Right renal pelvis (tissue), 4 donors: ENCODE results near the gene CDC34. TPM values are rescaled to one million over a fixed set of nuclear protein-coding genes. Genes with fewer than 3 reads are reported as not detected.

ENCODE experiments used
- DNase-seq, 4 donors: peaks; one replicate each; pipeline ENCODE4 v3.0.0-alpha.2; 2013; ENCODE audit warnings: low read depth in 4 of 4, low spot score in 3 of 4, missing footprints in 1 of 4
- polyA plus RNA-seq, 4 donors: library from polyadenylated mRNA; unstranded; fragments of 120-200 nt; gene quantifications; one replicate each; pipeline ENCODE4 v1.2.1, GENCODE V29; 2013; ENCODE audit not compliant: insufficient read length in 4 of 4

Gene CDC34
- polyA plus RNA-seq, 4 donors: 56.1 to 75.0 (median 60.6) TPM

- no peak for DNase-seq
Observed at GRCh38 chr19:571566-571974, 40.0 kb downstream of the CDC34 start.

GRCh38 chr19:572140-572742, 40.7 kb downstream of the CDC34 start, which contains the start of gene BSG:
BSG (plus strand) TSS chr19:572596; CDS start chr19:572635, 39 bp downstream.
- DNase-seq: peak; percentile 94 to 96 (median 96)

GRCh38 chr19:572743-573518, 41.4 kb downstream of the CDC34 start:
- no peak for DNase-seq

- DNase-seq: no peak
Observed at GRCh38 chr19:573519-573825, 41.9 kb downstream of the CDC34 start.

GRCh38 chr19:574658-575526, 43.3 kb downstream of the CDC34 start:
- no peak for DNase-seq

- DNase-seq: no peak
Observed at GRCh38 chr19:575527-576506, 44.3 kb downstream of the CDC34 start.

GRCh38 chr19:576768-577438, 45.3 kb downstream of the CDC34 start:
- no peak for DNase-seq

- DNase-seq: no peak
Observed at GRCh38 chr19:577439-578392, 46.2 kb downstream of the CDC34 start.

- DNase-seq: no peak
Observed at GRCh38 chr19:579111-579841, 47.7 kb downstream of the CDC34 start.

- no peak for DNase-seq
Observed at GRCh38 chr19:579842-580155, 48.2 kb downstream of the CDC34 start.

- no peak for DNase-seq
Observed at GRCh38 chr19:580274-580835, 48.8 kb downstream of the CDC34 start.

GRCh38 chr19:581399-582111, 50.0 kb downstream of the CDC34 start:
- DNase-seq: no peak

- DNase-seq: no peak
Observed at GRCh38 chr19:582497-583197, 51.1 kb downstream of the CDC34 start.

- DNase-seq: no peak
Observed at GRCh38 chr19:583198-583967, 51.8 kb downstream of the CDC34 start.

- DNase-seq: no peak
Observed at GRCh38 chr19:583968-584239, 52.3 kb downstream of the CDC34 start.
